ENCODE measurements around the gene HTRA3.

Gene HTRA3

GRCh38 chr4:8303485-8304281 is 34.1 kb downstream of the HTRA3 start:
- H3K9ac ChIP-seq (ENCODE audit: low read depth, low read length): no peak overlapping the region
- H3K36me3 ChIP-seq (ENCODE audit: insufficient read depth, low read length): no peaks in the 10 kb centered on the region
- H3K4me1 ChIP-seq (ENCODE audit: insufficient read depth, low read length): peaks cover 11% of the 10 kb centered on the region; the same call in 1 of the 2 replicates
- no peaks in the 10 kb centered on the region for H3K9me3 ChIP-seq (ENCODE audit: control insufficient read depth, insufficient read depth, low read length)

DNA sequence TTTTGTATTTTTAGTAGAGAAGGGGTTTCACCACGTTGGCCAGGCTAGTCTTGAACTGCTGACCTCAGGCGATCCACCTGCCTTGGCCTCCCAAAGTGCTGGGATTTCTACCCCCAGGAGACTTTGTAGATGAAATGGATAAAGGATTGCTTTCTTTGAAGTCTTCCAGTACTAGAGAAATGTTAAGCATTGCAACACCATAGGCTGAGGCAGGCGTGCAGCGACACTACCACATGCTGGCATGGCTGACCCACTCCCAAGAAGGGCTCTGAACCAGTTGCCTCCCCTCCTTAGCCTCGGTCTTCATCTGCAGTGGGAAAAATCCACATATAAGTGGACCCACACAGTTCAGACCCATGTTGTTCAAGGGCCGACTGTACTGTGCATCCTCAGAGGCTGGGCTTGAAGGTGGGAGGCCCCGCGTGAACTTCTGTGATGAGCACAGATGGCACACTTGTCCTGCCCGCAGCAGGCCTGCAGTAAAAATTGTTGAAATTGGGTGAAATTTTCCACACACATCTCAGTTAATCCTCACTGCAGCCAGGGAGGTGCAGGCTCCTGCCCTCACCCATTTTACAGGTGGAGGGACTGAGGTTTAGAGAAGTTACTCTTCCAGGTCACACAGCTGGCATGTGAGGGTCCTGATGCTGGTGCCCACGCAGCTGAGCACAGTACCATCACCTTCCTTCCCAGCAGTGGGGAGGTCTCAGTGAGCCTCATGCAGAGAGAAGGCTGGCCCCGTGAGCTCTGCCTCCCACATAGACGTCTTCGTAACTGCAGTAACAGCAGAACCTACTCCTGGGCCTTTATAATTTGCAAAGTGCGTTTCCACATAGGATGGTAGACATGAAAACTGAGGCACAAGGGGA is 35.5 kb downstream of the HTRA3 start:
- H3K36me3 ChIP-seq (ENCODE audit: insufficient read depth, low read length): no peaks in the 10 kb centered on the region
- no peak overlapping the region for H3K9ac ChIP-seq (ENCODE audit: low read depth, low read length)
- peaks cover 11% of the 10 kb centered on the region; the same call in 1 of the 2 replicates for H3K4me1 ChIP-seq (ENCODE audit: insufficient read depth, low read length)
- no peaks in the 10 kb centered on the region for H3K9me3 ChIP-seq (ENCODE audit: control insufficient read depth, insufficient read depth, low read length)

GRCh38 chr4:8305851-8306471 is 36.4 kb downstream of the HTRA3 start:
- peaks cover 11% of the 10 kb centered on the region; the same call in 1 of the 2 replicates for H3K4me1 ChIP-seq (ENCODE audit: insufficient read depth, low read length)
- no peak overlapping the region for H3K9ac ChIP-seq (ENCODE audit: low read depth, low read length)
- H3K36me3 ChIP-seq (ENCODE audit: insufficient read depth, low read length): no peaks in the 10 kb centered on the region
- H3K9me3 ChIP-seq (ENCODE audit: control insufficient read depth, insufficient read depth, low read length): no peaks in the 10 kb centered on the region

DNA sequence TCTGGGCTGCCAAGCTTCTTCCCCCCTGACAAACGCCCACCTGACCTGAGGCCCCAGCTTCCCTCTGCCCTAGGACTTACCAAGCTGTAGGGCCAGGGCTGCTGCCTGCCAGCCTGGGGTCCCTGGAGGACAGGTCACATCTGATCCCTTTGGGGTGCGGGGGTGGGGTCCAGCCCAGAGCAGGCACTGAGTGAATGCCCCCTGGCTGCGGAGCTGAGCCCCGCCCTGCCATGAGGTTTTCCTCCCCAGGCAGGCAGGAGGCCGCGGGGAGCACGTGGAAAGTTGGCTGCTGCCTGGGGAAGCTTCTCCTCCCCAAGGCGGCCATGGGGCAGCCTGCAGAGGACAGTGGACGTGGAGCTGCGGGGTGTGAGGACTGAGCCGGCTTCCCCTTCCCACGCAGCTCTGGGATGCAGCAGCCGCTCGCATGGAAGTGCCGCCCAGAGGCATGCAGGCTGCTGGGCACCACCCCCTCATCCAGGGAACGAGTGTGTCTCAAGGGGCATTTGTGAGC is 37.0 kb downstream of the HTRA3 start:
- Histone ChIP-seq H3K9ac (ENCODE audit: low read depth, low read length) (no peak overlapping the region), H3K36me3 (ENCODE audit: insufficient read depth, low read length) (no peaks in the 10 kb centered on the region), H3K9me3 (ENCODE audit: control insufficient read depth, insufficient read depth, low read length) (no peaks in the 10 kb centered on the region), H3K4me1 (ENCODE audit: insufficient read depth, low read length) (peaks cover 11% of the 10 kb centered on the region; the same call in 1 of the 2 replicates)

- no peak overlapping the region for H3K9ac ChIP-seq (ENCODE audit: low read depth, low read length)
These were observed 37.6 kb downstream of the HTRA3 start for GRCh38 chr4:8307121-8307520.

GRCh38 chr4:8307714-8308113 is 38.2 kb downstream of the HTRA3 start:
- no peaks in the 10 kb centered on the region; the same call in 1 of the 2 replicates for H3K9me3 ChIP-seq (ENCODE audit: control insufficient read depth, insufficient read depth, low read length)
- peaks cover 11% of the 10 kb centered on the region; the same call in 1 of the 2 replicates for H3K4me1 ChIP-seq (ENCODE audit: insufficient read depth, low read length)
- H3K9ac ChIP-seq (ENCODE audit: low read depth, low read length): no peak overlapping the region
- H3K36me3 ChIP-seq (ENCODE audit: insufficient read depth, low read length): no peaks in the 10 kb centered on the region

More at GRCh38 chr4:8307121-8307520, 37.6 kb downstream of the HTRA3 start:
- no peaks in the 10 kb centered on the region for H3K9me3 ChIP-seq (ENCODE audit: control insufficient read depth, insufficient read depth, low read length)
- H3K36me3 ChIP-seq (ENCODE audit: insufficient read depth, low read length): no peaks in the 10 kb centered on the region
- peaks cover 11% of the 10 kb centered on the region; the same call in 1 of the 2 replicates for H3K4me1 ChIP-seq (ENCODE audit: insufficient read depth, low read length)

DNA sequence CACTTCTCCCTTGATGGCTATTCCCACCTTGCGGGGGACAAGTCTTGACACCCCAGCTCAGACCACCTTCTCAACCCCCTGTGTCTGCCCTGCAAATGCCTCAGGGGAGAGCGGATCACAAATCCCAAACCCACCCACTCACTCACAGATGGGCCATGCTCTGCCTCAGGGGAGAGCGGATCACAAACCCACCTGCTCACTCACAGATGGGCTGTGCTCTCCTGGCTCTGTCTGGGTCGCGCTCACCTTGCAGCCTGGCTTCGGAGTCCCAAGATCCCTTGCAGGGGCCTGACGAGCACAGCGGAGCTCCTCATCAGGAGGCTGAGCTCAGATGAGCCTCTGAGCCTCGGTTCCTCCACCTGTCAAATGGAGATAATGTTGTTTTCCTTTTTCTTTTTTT is 38.6 kb downstream of the HTRA3 start:
- H3K9ac ChIP-seq (ENCODE audit: low read depth, low read length): no peak overlapping the region
- peaks cover 11% of the 10 kb centered on the region; the same call in 1 of the 2 replicates for H3K4me1 ChIP-seq (ENCODE audit: insufficient read depth, low read length)
- H3K36me3 ChIP-seq (ENCODE audit: insufficient read depth, low read length): no peaks in the 10 kb centered on the region
- no peaks in the 10 kb centered on the region; the same call in 1 of the 2 replicates for H3K9me3 ChIP-seq (ENCODE audit: control insufficient read depth, insufficient read depth, low read length)

GRCh38 chr4:8308856-8309771 is 39.6 kb downstream of the HTRA3 start:
- Histone ChIP-seq H3K36me3 (ENCODE audit: insufficient read depth, low read length) (no peaks in the 10 kb centered on the region), H3K9me3 (ENCODE audit: control insufficient read depth, insufficient read depth, low read length) (no peaks in the 10 kb centered on the region; the same call in 1 of the 2 replicates), H3K4me1 (ENCODE audit: insufficient read depth, low read length) (peaks cover 11% of the 10 kb centered on the region; the same call in 1 of the 2 replicates), H3K9ac (ENCODE audit: low read depth, low read length) (no peak overlapping the region)

DNA sequence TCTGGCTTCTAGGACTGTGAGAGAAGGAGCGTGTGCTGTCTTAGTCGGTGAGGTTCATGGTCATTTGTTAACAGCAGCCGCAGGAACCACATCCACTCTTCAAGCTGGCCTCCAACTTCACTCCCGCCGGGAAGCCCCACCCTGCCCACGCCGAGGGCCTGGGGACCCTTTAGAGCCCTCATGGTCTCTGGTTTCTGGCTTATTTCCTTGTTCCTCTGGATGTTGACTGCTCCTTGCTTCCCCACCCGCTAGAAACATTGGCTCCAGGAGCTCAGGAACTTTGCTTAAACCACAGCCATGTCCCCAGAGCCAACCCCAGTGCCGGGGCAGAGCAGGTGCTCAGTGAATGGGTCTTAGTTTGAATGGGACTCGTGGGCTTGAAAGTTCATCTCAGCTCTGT is 40.8 kb downstream of the HTRA3 start:
- Histone ChIP-seq H3K9ac (ENCODE audit: low read depth, low read length) (no peak overlapping the region), H3K9me3 (ENCODE audit: control insufficient read depth, insufficient read depth, low read length) (no peaks in the 10 kb centered on the region; the same call in 1 of the 2 replicates), H3K4me1 (ENCODE audit: insufficient read depth, low read length) (peaks cover 19% of the 10 kb centered on the region; the same call in 1 of the 2 replicates), H3K36me3 (ENCODE audit: insufficient read depth, low read length) (no peaks in the 10 kb centered on the region)

GRCh38 chr4:8311101-8312068 is 41.8 kb downstream of the HTRA3 start:
- Histone ChIP-seq H3K9ac (ENCODE audit: low read depth, low read length) (no peak overlapping the region), H3K4me1 (ENCODE audit: insufficient read depth, low read length) (peaks cover 25% of the 10 kb centered on the region; the same call in 1 of the 2 replicates), H3K9me3 (ENCODE audit: control insufficient read depth, insufficient read depth, low read length) (no peaks in the 10 kb centered on the region; the same call in 1 of the 2 replicates), H3K36me3 (ENCODE audit: insufficient read depth, low read length) (no peaks in the 10 kb centered on the region)

DNA sequence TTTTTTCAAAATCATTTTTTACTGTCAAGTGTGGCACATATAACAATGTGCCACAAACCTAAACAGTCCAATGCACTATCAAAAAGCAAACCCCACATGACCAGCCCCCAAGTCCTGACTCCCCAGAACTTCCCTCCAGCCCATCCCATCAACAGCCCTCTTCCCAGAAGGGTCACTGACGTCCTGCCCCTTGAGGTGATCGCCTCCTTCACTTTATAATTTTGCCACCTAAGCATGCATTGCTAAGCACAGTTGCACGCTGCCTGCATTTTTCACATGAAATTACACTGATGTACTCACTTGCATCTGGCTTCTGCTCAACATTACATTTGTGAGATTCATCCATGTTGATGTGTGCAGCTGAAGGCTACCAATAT is 42.5 kb downstream of the HTRA3 start:
- Histone ChIP-seq H3K9me3 (ENCODE audit: control insufficient read depth, insufficient read depth, low read length) (no peaks in the 10 kb centered on the region; the same call in 1 of the 2 replicates), H3K36me3 (ENCODE audit: insufficient read depth, low read length) (no peaks in the 10 kb centered on the region), H3K9ac (ENCODE audit: low read depth, low read length) (no peak overlapping the region), H3K4me1 (ENCODE audit: insufficient read depth, low read length) (peaks cover 24% of the 10 kb centered on the region; the same call in 1 of the 2 replicates)

GRCh38 chr4:8312976-8313375 is 43.4 kb downstream of the HTRA3 start:
- H3K4me1 ChIP-seq (ENCODE audit: insufficient read depth, low read length): peaks cover 24% of the 10 kb centered on the region; the same call in 1 of the 2 replicates
- H3K9ac ChIP-seq (ENCODE audit: low read depth, low read length): no peak overlapping the region
- no peaks in the 10 kb centered on the region for H3K36me3 ChIP-seq (ENCODE audit: insufficient read depth, low read length)
- no peaks in the 10 kb centered on the region; the same call in 1 of the 2 replicates for H3K9me3 ChIP-seq (ENCODE audit: control insufficient read depth, insufficient read depth, low read length)

All from ES-I3 (cell line).